HG03520 (cell line): ENCODE results near the gene EFCAB11.

Experiments
- ATAC-seq: cut with Tn5 transposase; IDR thresholded peaks from one replicate; pipeline ENCODE4 v1.9.1; 2021; ENCODE audit warnings: mild to moderate bottlenecking, moderate library complexity; ENCODE audit not compliant: unreplicated experiment

Gene EFCAB11

GRCh38 chr14:89775946-89776345 lies 178.6 kb downstream of the EFCAB11 start:
- ATAC-seq = no peak

GRCh38 chr14:89775151-89775550 lies 179.4 kb downstream of the EFCAB11 start:
- ATAC-seq = no peak

GRCh38 chr14:89773644-89774316 lies 180.8 kb downstream of the EFCAB11 start:
- ATAC-seq = peak; percentile 76

- ATAC-seq = peak; percentile 18
Measured at GRCh38 chr14:89773151-89773550, 181.4 kb downstream of the EFCAB11 start.

GRCh38 chr14:89771251-89771650 lies 183.3 kb downstream of the EFCAB11 start:
- ATAC-seq = no peak

- ATAC-seq = peak; percentile 66
Measured at GRCh38 chr14:89767861-89768268, 186.7 kb downstream of the EFCAB11 start.

- ATAC-seq = no peak
Measured at GRCh38 chr14:89767131-89767530, 187.4 kb downstream of the EFCAB11 start.

- ATAC-seq = no peak
Measured at GRCh38 chr14:89765346-89765745, 189.2 kb downstream of the EFCAB11 start.

GRCh38 chr14:89760086-89760485 lies 194.4 kb downstream of the EFCAB11 start:
- ATAC-seq = no peak

GRCh38 chr14:89757313-89757939 lies 197.1 kb downstream of the EFCAB11 start:
- no peak for ATAC-seq

GRCh38 chr14:89755816-89756215 lies 198.7 kb downstream of the EFCAB11 start:
- no peak for ATAC-seq

- no peak for ATAC-seq
Measured at GRCh38 chr14:89753828-89754412, 200.6 kb downstream of the EFCAB11 start.

GRCh38 chr14:89750908-89751392 lies 203.6 kb downstream of the EFCAB11 start:
- ATAC-seq = no peak

- no peak for ATAC-seq
Measured at GRCh38 chr14:89750281-89750755, 204.2 kb downstream of the EFCAB11 start.

GRCh38 chr14:89748004-89748403 lies 206.5 kb downstream of the EFCAB11 start:
- no peak for ATAC-seq

GRCh38 chr14:89747126-89747525 lies 207.4 kb downstream of the EFCAB11 start:
- ATAC-seq = no peak

GRCh38 chr14:89746654-89747053 lies 207.9 kb downstream of the EFCAB11 start:
- ATAC-seq = no peak

- no peak for ATAC-seq
Measured at GRCh38 chr14:89746135-89746534, 208.4 kb downstream of the EFCAB11 start.
